Ishikawa (cell line): ENCODE measurements around the gene FCN1.

Source experiments
- CEBPB ChIP-seq: IDR thresholded peaks from 2 replicates; pipeline ENCODE4 v1.6.1; 2012
- CREB1 ChIP-seq: IDR thresholded peaks from 2 replicates; pipeline ENCODE4 v1.6.1; 2012; ENCODE audit warnings: low read depth
- EGR1 ChIP-seq: IDR thresholded peaks from 2 replicates; pipeline ENCODE4 v1.6.1; 2012
- EP300 ChIP-seq: IDR thresholded peaks from 2 replicates; pipeline ENCODE4 v1.6.1; 2012; ENCODE audit warnings: borderline replicate concordance
- FOXM1 ChIP-seq: IDR thresholded peaks from 2 replicates; pipeline ENCODE4 v1.6.1; 2012; ENCODE audit warnings: low read depth, borderline replicate concordance
- RAD21 ChIP-seq: IDR thresholded peaks from 2 replicates; pipeline ENCODE4 v1.6.1; 2012; ENCODE audit warnings: low read depth
- TF ChIP-seq, protein P1 (sequence below): IDR thresholded peaks from 2 replicates; pipeline ENCODE4 v1.6.1; 2012; ENCODE audit warnings: low read depth, mild to moderate bottlenecking
- TF ChIP-seq, protein P2 (sequence below): IDR thresholded peaks from 2 replicates; pipeline ENCODE4 v1.6.1; 2012

DNA sequence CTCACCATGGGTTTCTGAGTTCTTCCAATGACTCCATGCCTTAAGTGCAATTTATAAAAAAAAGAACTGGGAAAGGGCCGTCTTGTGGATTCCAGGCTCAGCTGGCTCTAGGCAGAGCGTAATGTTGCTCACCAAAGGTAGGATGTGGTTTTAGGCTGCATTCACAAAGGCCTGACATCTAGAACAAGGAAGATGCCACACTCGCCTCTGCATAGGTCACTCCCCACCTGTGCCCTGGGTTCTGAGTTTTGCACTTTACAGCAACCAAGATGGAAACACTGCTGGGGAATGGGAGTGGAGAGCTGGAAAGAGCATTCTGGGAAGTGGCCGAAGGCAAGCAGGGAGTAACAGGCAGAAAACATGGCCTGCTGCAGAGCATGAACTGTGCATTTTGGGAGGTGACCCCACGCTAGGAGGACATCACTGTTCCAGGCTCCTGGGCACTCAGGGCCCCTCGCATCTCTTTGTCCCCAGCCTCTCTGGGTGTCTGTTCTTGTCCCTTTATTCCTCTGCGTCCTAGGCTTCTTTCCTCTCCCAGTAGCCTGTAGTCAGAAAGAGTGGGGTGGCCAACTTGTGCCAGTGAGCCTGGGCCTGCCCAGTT lies 24.8 kb downstream of the FCN1 start:
- no peak for TF ChIP-seq EP300
- TF ChIP-seq, protein P1, sequence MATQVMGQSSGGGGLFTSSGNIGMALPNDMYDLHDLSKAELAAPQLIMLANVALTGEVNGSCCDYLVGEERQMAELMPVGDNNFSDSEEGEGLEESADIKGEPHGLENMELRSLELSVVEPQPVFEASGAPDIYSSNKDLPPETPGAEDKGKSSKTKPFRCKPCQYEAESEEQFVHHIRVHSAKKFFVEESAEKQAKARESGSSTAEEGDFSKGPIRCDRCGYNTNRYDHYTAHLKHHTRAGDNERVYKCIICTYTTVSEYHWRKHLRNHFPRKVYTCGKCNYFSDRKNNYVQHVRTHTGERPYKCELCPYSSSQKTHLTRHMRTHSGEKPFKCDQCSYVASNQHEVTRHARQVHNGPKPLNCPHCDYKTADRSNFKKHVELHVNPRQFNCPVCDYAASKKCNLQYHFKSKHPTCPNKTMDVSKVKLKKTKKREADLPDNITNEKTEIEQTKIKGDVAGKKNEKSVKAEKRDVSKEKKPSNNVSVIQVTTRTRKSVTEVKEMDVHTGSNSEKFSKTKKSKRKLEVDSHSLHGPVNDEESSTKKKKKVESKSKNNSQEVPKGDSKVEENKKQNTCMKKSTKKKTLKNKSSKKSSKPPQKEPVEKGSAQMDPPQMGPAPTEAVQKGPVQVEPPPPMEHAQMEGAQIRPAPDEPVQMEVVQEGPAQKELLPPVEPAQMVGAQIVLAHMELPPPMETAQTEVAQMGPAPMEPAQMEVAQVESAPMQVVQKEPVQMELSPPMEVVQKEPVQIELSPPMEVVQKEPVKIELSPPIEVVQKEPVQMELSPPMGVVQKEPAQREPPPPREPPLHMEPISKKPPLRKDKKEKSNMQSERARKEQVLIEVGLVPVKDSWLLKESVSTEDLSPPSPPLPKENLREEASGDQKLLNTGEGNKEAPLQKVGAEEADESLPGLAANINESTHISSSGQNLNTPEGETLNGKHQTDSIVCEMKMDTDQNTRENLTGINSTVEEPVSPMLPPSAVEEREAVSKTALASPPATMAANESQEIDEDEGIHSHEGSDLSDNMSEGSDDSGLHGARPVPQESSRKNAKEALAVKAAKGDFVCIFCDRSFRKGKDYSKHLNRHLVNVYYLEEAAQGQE: no peak
- no peak for TF ChIP-seq CREB1
- no peak for TF ChIP-seq FOXM1
- no peak for TF ChIP-seq EGR1
- no peak for TF ChIP-seq CEBPB
- TF ChIP-seq, protein P2, sequence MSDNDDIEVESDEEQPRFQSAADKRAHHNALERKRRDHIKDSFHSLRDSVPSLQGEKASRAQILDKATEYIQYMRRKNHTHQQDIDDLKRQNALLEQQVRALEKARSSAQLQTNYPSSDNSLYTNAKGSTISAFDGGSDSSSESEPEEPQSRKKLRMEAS: no peak
- no peak for TF ChIP-seq RAD21
